CD14-positive monocyte (primary cell): ENCODE data around the gene KNDC1. TPM values are rescaled to one million over a fixed set of nuclear protein-coding genes. Genes with fewer than 3 reads are reported as not detected.

ENCODE experiments used
- DNase-seq, 3 donors: peaks; one replicate each; pipeline ENCODE4 v3.0.0-alpha.2; 2011 to 2022
- H2AFZ ChIP-seq: 2 replicates; pipeline ENCODE4 v1.6.0; 2012; ENCODE audit warnings: mild to moderate bottlenecking, low read depth, low read length, inconsistent platforms; ENCODE audit not compliant: insufficient read depth, poor library complexity, severe bottlenecking
- H3K27ac ChIP-seq, 2 donors: 1 replicate in 1 of 2; 2 replicates in 1 of 2; pipeline ENCODE4 v1.5.1; 2012 to 2013; ENCODE audit warnings: low read length in 2 of 2, control low read depth in 1 of 2, inconsistent platforms in 1 of 2, low read depth in 1 of 2, mild to moderate bottlenecking in 1 of 2
- H3K27me3 ChIP-seq, 2 donors: one replicate each; pipeline versions ENCODE4 v1.6.0 to v1.6.1; 2011 to 2013; ENCODE audit warnings: low read length in 2 of 2; ENCODE audit not compliant: control insufficient read depth in 2 of 2, insufficient read depth in 2 of 2
- H3K36me3 ChIP-seq, 2 donors: replicated peaks in 1 of 2; 1 replicate in 1 of 2; 2 replicates in 1 of 2; pipeline versions ENCODE4 v1.5.1 to v1.6.1; 2012 to 2013; ENCODE audit warnings: low read length in 2 of 2, control low read depth in 1 of 2, inconsistent platforms in 1 of 2, mild to moderate bottlenecking in 1 of 2; ENCODE audit not compliant: insufficient read depth in 2 of 2, control insufficient read depth in 1 of 2
- H3K4me1 ChIP-seq, 2 donors: 1 replicate in 1 of 2; 2 replicates in 1 of 2; pipeline versions ENCODE4 v1.5.1 to v1.6.1; 2012 to 2013; ENCODE audit warnings: low read length in 2 of 2, control low read depth in 1 of 2, inconsistent platforms in 1 of 2, mild to moderate bottlenecking in 1 of 2, moderate library complexity in 1 of 2; ENCODE audit not compliant: insufficient read depth in 2 of 2, control insufficient read depth in 1 of 2
- H3K4me2 ChIP-seq: replicated peaks from 2 replicates; pipeline ENCODE3; 2012; ENCODE audit warnings: low read length, moderate library complexity, mild to moderate bottlenecking; ENCODE audit not compliant: poor library complexity, severe bottlenecking; ENCODE audit errors: extremely low read depth
- H3K4me3 ChIP-seq, 3 experiments: fragments of 200-600 bp in 1 of 3; sonication (generic) in 1 of 3; replicated peaks in 1 of 3; 1 replicate in 2 of 3; 2 replicates in 1 of 3; pipeline ENCODE4 v1.5.1; 2011 to 2013; ENCODE audit warnings: low read length in 3 of 3, mild to moderate bottlenecking in 3 of 3, control low read depth in 2 of 3, low read depth in 2 of 3, inconsistent platforms in 1 of 3, moderate library complexity in 1 of 3
- H3K79me2 ChIP-seq: 2 replicates; pipeline ENCODE4 v1.6.0; 2012; ENCODE audit warnings: mild to moderate bottlenecking, control low read depth, inconsistent platforms, low read length, moderate library complexity; ENCODE audit not compliant: insufficient read depth
- H3K9ac ChIP-seq: 2 replicates; pipeline ENCODE4 v1.6.0; 2017; ENCODE audit warnings: low read length, mild to moderate bottlenecking; ENCODE audit not compliant: insufficient read depth, poor library complexity, severe bottlenecking
- H3K9me3 ChIP-seq, 2 donors: replicated peaks in 1 of 2; 1 replicate in 1 of 2; 2 replicates in 1 of 2; pipeline versions ENCODE4 v1.5.1 to v1.6.1; 2012 to 2013; ENCODE audit warnings: low read length in 2 of 2, control low read depth in 1 of 2; ENCODE audit not compliant: control insufficient read depth in 1 of 2, insufficient read depth in 1 of 2
- H4K20me1 ChIP-seq: 2 replicates; pipeline ENCODE4 v1.6.0; 2012; ENCODE audit warnings: mild to moderate bottlenecking, low read length, control low read depth, moderate library complexity; ENCODE audit not compliant: insufficient read depth
- H3K27ac Mint-ChIP-seq, 7 donors: one replicate each; pipeline ENCODE4 v1.8.0; 2020; ENCODE audit warnings: mild to moderate bottlenecking in 7 of 7, mixed read lengths in 7 of 7, moderate library complexity in 6 of 7, inconsistent platforms in 2 of 7
- H3K27me3 Mint-ChIP-seq, 3 donors: one replicate each; pipeline ENCODE4 v1.8.0; 2021 to 2022; ENCODE audit warnings: low read depth in 3 of 3, mild to moderate bottlenecking in 3 of 3, mixed read lengths in 3 of 3, moderate library complexity in 3 of 3, inconsistent platforms in 1 of 3
- H3K36me3 Mint-ChIP-seq, 2 donors: one replicate each; pipeline ENCODE4 v1.8.0; 2020; ENCODE audit warnings: mixed read lengths in 2 of 2, inconsistent platforms in 1 of 2, mild to moderate bottlenecking in 1 of 2
- H3K4me1 Mint-ChIP-seq: one replicate; pipeline ENCODE4 v1.8.0; 2020; ENCODE audit warnings: mild to moderate bottlenecking, mixed read lengths
- H3K4me3 Mint-ChIP-seq, 2 donors: one replicate each; pipeline ENCODE4 v1.8.0; 2020; ENCODE audit warnings: mild to moderate bottlenecking in 2 of 2, mixed read lengths in 2 of 2, moderate library complexity in 1 of 2
- H3K9me3 Mint-ChIP-seq, 7 donors: one replicate each; pipeline ENCODE4 v1.8.0; 2020 to 2022; ENCODE audit warnings: mixed read lengths in 7 of 7, mild to moderate bottlenecking in 6 of 7, moderate library complexity in 6 of 7, inconsistent platforms in 2 of 7
- WGBS: methylation state at CpG from one replicate; pipeline ENCODE4 v1.1.5; 2013; ENCODE audit warnings: missing lambda C conversion rate; ENCODE audit not compliant: insufficient coverage; 5-methylcytosine and 5-hydroxymethylcytosine counted together
- intact Hi-C, 2 donors: fragments of 100-400 bp; cut with micrococcal nuclease; formaldehyde crosslinking; loops; one replicate each; pipeline versions ENCODE4 v1.15.0 to v1.15.1; 2023
- polyA plus RNA-seq, 3 donors: library from polyadenylated mRNA; depleted of rRNA in 1 of 3; unstranded in 2 of 3; stranded (reverse) in 1 of 3; fragments of 300-500 nt in 2 of 3; fragments of >200 nt in 1 of 3; fragmentation: Illumina TruSeq in 2 of 3; gene quantifications; 1 replicate in 2 of 3; 2 replicates in 1 of 3; pipeline ENCODE4 v1.2.3, GENCODE V29; 2012 to 2021
- TF ChIP-seq, protein P1 (sequence below): fragments of 200-600 bp; IDR thresholded peaks from one replicate; pipeline ENCODE4 v1.8.0; 2022; ENCODE audit warnings: antibody characterized with exemption, mild to moderate bottlenecking

KNDC1 gene
- polyA plus RNA-seq, 3 donors: 0.22 to 0.80 TPM; not detected in 1

GRCh38 chr10:133141144-133141957, 18.7 kb upstream of the KNDC1 start:
- no peaks in the 10 kb centered on the region for H4K20me1 ChIP-seq
- no peak for DNase-seq
- H3K27me3 ChIP-seq: peaks cover 0 to 3% of the 10 kb centered on the region in 2 donors
- H3K27me3 Mint-ChIP-seq: peaks cover 11 to 14% (median 13%) of the 10 kb centered on the region in 3 donors
- no peak overlapping the region for H3K4me3 Mint-ChIP-seq
- H3K27ac Mint-ChIP-seq: no peak overlapping the region
- H3K79me2 ChIP-seq: no peaks in the 10 kb centered on the region
- no peaks in the 10 kb centered on the region for H3K4me1 ChIP-seq
- no peaks in the 10 kb centered on the region for H3K9me3 ChIP-seq
- H3K4me3 ChIP-seq: no peak overlapping the region
- H3K4me2 ChIP-seq: no peak overlapping the region
- TF ChIP-seq, protein P1, sequence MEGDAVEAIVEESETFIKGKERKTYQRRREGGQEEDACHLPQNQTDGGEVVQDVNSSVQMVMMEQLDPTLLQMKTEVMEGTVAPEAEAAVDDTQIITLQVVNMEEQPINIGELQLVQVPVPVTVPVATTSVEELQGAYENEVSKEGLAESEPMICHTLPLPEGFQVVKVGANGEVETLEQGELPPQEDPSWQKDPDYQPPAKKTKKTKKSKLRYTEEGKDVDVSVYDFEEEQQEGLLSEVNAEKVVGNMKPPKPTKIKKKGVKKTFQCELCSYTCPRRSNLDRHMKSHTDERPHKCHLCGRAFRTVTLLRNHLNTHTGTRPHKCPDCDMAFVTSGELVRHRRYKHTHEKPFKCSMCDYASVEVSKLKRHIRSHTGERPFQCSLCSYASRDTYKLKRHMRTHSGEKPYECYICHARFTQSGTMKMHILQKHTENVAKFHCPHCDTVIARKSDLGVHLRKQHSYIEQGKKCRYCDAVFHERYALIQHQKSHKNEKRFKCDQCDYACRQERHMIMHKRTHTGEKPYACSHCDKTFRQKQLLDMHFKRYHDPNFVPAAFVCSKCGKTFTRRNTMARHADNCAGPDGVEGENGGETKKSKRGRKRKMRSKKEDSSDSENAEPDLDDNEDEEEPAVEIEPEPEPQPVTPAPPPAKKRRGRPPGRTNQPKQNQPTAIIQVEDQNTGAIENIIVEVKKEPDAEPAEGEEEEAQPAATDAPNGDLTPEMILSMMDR: no peak
- 93% methylated on average over 27 of the region's 28 CpGs for WGBS
- no peak overlapping the region for H3K9ac ChIP-seq
- no peak overlapping the region for H3K27ac ChIP-seq
- H3K36me3 ChIP-seq: no peaks in the 10 kb centered on the region
- no peaks in the 10 kb centered on the region for H3K36me3 Mint-ChIP-seq
- no peak overlapping the region for H2AFZ ChIP-seq
- H3K9me3 Mint-ChIP-seq: no peaks in the 10 kb centered on the region
- H3K4me1 Mint-ChIP-seq: peaks cover 6% of the 10 kb centered on the region
- intact Hi-C loops: loop anchor here (5.0 to 10.0 kb wide), 4 partner anchors 93 to 183 kb away; partner anchors contain the start of genes UTF1 (in 1 of the 2) and VENTX (in 1 of the 2)

- no peak overlapping the region for H3K27ac Mint-ChIP-seq
Observed at GRCh38 chr10:133141958-133142340, 18.1 kb upstream of the KNDC1 start.

More at GRCh38 chr10:133141958-133142340, 18.1 kb upstream of the KNDC1 start:
- peaks cover 0 to 3% (median 0%) of the 10 kb centered on the region in 7 donors for H3K9me3 Mint-ChIP-seq
- Histone ChIP-seq H3K79me2 (no peaks in the 10 kb centered on the region), H3K4me2 (no peak overlapping the region), H4K20me1 (no peaks in the 10 kb centered on the region), H3K4me3 (no peak overlapping the region), H3K4me1 (no peaks in the 10 kb centered on the region), H3K9ac (no peak overlapping the region), H3K27ac (no peak overlapping the region), H3K9me3 (no peaks in the 10 kb centered on the region), H3K36me3 (no peaks in the 10 kb centered on the region), H2AFZ (no peak overlapping the region), H3K27me3 (peaks cover 0 to 3% of the 10 kb centered on the region in 2 donors)
- no peaks in the 10 kb centered on the region for H3K36me3 Mint-ChIP-seq
- no peak for DNase-seq
- no peak overlapping the region for H3K4me3 Mint-ChIP-seq
- peaks cover 14 to 18% (median 17%) of the 10 kb centered on the region in 3 donors for H3K27me3 Mint-ChIP-seq
- 94% methylated on average over 13 of the region's 27 CpGs for WGBS
- TF ChIP-seq, protein P1: no peak
- H3K4me1 Mint-ChIP-seq: peaks cover 6% of the 10 kb centered on the region
- intact Hi-C loops: loop anchor here (5.0 to 10.0 kb wide), 4 partner anchors 93 to 183 kb away; partner anchors contain the start of genes UTF1 (in 1 of the 2) and VENTX (in 1 of the 2)
